GM18505 (cell line): ENCODE measurements around the gene ERVK3-1.
A peak's percentile ranks its signal among the peaks of the same experiment; 100 is the strongest.
"Not testable (repeated sequence)": the region's sequence is repeated elsewhere in the genome, so short reads cannot be mapped to it uniquely, and the experiment has no call there.

ENCODE experiments used
- ATAC-seq: cut with Tn5 transposase; IDR thresholded peaks from one replicate; pipeline ENCODE4 v1.9.1; 2021; ENCODE audit not compliant: unreplicated experiment
- POLR2A ChIP-seq: IDR thresholded peaks from 4 replicates; pipeline ENCODE4 v1.6.1; 2011; ENCODE audit warnings: borderline replicate concordance; ENCODE audit not compliant: insufficient read depth, insufficient read length; ENCODE audit errors: extremely low read depth

Gene ERVK3-1

DNA sequence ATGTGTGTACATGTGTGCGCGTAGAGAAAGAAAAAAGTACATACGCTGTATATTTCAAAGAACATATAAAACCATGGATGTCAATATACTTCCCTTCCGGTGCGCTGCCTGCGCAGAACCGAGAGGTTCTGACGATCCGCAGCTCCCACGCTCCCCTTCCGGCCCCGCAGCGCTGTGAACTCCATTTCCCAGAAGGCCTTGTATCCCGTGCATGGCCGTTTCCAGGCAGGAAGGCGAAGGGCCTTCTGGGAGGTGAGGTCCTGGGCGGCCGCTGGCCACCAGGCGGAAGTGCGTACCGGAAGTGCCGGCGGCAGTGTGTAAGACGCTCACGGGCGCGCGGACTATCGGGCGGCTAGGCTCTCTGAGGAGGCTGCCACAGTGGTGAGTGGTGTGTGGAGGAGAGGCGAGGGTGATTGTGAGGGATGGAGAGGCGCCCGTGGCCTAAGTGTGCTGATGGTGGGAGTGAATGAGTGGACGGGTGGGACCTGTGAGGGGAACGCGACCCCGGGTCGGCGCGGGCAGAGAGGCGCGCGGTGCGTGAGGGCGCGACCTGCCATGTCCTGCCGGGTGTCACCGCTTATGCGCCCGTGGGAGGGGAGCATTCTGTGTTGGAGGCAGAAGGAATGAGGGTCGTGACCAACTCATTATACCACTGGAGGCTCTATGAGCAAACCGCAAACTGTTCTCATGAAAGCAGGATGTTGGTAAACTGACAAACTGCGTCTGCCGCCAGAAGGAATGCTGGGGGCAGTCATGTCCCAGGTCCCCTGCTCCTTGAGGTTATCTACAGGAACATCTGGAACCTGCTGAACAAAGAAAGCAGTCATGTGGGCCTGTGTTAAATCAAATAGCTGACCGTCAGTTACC lies at the start of gene ERVK3-1:
TSS of gene ERVK3-1 (plus strand) at position 313 of the 867 bp plus-strand sequence. CDS start 6,792 bp downstream, outside the sequence.
- TF ChIP-seq POLR2A: peak; percentile 97
- ATAC-seq: peak; percentile 98

GRCh38 chr19:58258259-58258658 lies 46.9 kb upstream of the ERVK3-1 start:
- not testable (repeated sequence) for ATAC-seq

GRCh38 chr19:58261600-58261967 lies 43.6 kb upstream of the ERVK3-1 start:
- ATAC-seq: no peak
- no peak for TF ChIP-seq POLR2A

DNA sequence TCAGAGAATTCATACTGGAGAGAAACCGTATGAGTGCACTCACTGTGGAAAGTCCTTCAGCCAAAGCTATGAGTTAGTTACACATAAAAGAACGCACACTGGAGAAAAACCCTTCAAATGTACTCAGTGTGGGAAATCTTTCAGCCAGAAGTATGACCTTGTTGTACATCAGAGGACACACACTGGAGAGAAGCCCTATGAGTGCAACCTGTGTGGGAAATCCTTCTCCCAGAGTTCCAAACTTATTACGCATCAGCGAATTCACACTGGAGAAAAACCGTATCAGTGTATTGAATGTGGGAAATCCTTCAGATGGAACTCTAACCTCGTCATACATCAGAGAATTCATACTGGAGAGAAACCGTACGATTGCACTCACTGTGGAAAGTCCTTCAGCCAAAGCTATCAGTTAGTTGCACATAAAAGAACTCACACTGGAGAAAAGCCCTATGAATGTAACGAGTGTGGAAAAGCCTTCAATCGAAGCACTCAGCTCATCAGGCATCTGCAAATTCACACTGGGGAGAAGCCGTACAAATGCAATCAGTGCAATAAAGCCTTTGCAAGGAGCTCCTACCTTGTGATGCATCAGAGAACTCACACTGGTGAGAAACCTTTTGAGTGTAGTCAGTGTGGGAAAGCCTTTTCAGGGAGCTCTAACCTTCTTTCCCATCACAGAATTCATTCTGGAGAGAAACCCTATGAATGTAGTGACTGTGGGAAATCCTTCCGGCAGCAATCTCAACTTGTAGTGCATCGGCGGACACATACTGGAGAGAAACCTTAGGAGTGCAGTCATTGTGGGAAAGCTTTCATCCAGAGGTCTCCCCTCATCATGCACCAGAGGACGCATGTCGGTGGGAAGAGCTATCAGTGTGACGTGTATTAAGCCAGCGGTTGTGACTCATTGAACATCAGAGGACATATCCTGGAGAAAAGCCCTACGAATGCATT lies 42.9 kb upstream of the ERVK3-1 start:
- no peak for ATAC-seq
- no peak for TF ChIP-seq POLR2A

- no peak for ATAC-seq
- TF ChIP-seq POLR2A: no peak
These were observed 42.3 kb upstream of the ERVK3-1 start for GRCh38 chr19:58262922-58263296.

- no peak for TF ChIP-seq POLR2A
- ATAC-seq: no peak
These were observed 40.1 kb upstream of the ERVK3-1 start for GRCh38 chr19:58265100-58265499.

GRCh38 chr19:58268344-58268743 lies 36.8 kb upstream of the ERVK3-1 start:
- ATAC-seq: no peak
- TF ChIP-seq POLR2A: no peak

GRCh38 chr19:58274771-58275201 lies 30.4 kb upstream of the ERVK3-1 start:
- no peak for ATAC-seq
- TF ChIP-seq POLR2A: no peak

DNA sequence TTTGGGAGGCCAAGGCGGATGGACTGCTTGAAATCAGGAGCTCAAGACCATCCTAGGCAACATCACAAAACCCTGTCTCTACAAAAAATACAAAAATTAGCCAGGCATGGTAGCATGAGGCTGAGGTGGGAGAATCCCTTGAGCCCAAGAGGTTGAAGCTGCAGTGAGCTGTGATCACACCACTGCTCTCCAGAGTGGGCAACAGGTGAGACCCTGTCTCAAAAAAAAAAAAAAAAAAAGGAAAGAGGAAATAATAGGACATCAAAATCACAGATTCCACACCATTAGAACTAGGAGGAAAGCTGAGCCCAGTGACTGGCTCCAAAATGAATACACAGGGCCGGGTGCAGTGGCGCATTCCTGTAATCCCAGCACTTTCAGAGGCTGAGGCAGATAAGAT lies 29.6 kb upstream of the ERVK3-1 start:
- TF ChIP-seq POLR2A: no peak
- ATAC-seq: no peak

DNA sequence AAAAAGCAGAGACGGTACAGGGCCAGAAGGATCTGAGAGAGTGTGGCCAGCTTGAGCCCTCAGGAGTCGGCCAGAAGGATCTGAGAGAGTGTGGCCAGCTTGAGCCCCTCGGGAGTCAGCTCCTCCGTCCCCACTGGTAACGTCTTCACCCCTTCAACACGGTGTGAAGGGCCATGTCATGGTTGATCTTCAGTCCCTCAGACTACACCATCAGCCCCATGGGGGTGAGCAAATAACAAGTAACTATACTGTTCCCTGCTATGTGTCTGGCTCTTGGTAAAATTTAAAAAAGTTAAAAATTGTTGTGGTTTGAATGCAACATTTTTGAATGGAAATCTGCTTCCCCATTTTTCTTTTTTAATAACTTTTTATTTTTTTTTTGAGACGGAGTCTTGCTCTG lies 28.0 kb upstream of the ERVK3-1 start:
- ATAC-seq: no peak
- TF ChIP-seq POLR2A: no peak

DNA sequence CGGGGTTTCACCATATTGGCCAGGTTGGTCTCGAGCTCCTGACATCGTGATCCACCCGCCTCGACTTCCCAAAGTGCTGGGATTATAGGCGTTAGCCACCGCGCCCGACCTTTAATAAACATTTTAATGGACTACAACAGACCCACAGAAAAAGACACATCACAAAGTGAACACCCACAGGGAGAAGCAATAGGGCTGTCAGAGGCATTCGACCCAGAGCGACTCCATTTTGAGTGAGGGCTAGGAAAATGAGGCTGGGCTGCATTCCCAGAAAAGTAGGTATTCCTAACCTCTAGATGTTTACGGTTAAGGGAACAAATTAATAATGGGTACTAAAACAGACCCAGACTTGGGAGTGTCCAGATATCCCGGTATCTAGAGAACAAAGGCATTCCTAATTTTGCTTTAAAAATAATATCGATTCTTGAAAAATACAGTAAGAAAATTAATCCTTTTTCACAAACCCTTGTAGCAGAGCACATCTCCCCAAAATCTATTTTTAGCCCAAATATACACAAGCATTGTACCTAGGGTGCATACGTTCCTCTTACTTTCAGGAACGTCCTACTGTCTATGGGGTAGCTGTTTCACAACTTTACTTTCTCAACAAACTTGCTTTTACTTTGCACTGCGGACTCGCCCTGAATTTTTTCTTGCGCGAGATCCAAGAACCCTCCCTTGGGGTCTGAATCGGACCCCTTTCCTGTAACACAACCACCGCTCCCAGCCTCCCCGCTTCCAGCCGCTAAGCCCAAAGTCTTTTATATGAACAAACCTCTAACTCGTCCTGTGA lies 27.2 kb upstream of the ERVK3-1 start:
- TF ChIP-seq POLR2A: no peak
- no peak for ATAC-seq

DNA sequence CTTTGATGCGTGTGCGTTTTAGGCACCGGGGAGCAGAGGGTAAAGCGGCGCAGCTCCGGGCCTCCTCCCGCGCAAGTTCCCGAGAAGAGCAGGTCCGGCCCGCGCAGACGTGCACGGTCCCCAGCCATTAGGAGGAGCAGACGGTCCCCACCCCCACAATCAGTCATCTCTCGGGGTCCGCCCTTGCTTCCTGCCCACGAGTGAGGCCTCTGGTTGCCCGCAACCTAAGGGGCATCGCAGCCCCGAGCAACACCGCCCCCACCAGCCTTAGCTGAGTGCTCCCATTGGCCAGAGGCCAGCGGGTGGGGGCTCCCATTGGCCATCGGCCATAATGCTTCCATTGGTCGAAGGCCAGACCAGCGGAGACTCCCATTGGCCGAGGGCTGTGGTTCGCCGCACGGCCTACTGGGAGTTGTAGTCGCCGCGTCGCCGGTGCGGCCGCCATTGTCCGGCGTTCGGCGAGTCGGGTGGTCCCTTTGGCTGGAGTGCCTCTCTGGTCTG lies 26.6 kb upstream of the ERVK3-1 start, which contains the start of gene ZNF8:
TSS of gene ZNF8 (plus strand) at position 415 of the 501 bp plus-strand sequence. CDS start 127 bp downstream, outside the sequence.
- TF ChIP-seq POLR2A: peak; percentile 73
- peak; percentile 95 for ATAC-seq
